ENCODE results near the gene DVL1.

DVL1 gene

GRCh38 chr1:1373815-1374588, 24.8 kb upstream of the DVL1 start:
- Histone ChIP-seq H3K9me2 (replicated peaks; ENCODE audit: control insufficient read depth, low read length) (no peaks in the 10 kb centered on the region), H3K27ac (ENCODE audit: low read depth, low read length) (no peak overlapping the region), H3K79me2 (ENCODE audit: control insufficient read depth, low read length) (peaks cover 41% of the 10 kb centered on the region), H3F3A (ENCODE audit: control insufficient read depth, insufficient read depth) (peaks cover 7% of the 10 kb centered on the region), H3K4me2 (ENCODE audit: low read length) (peak overlapping the region; percentile 86), H3K36me3 (ENCODE audit: control insufficient read depth, low read length) (peaks cover 46% of the 10 kb centered on the region), H3K27me3 (ENCODE audit: control insufficient read depth, low read length) (no peaks in the 10 kb centered on the region), H3K4me1 (ENCODE audit: control insufficient read depth, low read length) (peaks cover 35% of the 10 kb centered on the region), H3K9me3 (ENCODE audit: control insufficient read depth, insufficient read depth, low read length) (no peaks in the 10 kb centered on the region), H4K20me1 (ENCODE audit: control insufficient read depth, insufficient read depth, low read depth, low read length) (peaks cover 6% of the 10 kb centered on the region; the same call in 1 of the 2 replicates), H3K4me3 (ENCODE audit: low read length) (peak overlapping the region; percentile 98)
- TF ChIP-seq, protein P1, sequence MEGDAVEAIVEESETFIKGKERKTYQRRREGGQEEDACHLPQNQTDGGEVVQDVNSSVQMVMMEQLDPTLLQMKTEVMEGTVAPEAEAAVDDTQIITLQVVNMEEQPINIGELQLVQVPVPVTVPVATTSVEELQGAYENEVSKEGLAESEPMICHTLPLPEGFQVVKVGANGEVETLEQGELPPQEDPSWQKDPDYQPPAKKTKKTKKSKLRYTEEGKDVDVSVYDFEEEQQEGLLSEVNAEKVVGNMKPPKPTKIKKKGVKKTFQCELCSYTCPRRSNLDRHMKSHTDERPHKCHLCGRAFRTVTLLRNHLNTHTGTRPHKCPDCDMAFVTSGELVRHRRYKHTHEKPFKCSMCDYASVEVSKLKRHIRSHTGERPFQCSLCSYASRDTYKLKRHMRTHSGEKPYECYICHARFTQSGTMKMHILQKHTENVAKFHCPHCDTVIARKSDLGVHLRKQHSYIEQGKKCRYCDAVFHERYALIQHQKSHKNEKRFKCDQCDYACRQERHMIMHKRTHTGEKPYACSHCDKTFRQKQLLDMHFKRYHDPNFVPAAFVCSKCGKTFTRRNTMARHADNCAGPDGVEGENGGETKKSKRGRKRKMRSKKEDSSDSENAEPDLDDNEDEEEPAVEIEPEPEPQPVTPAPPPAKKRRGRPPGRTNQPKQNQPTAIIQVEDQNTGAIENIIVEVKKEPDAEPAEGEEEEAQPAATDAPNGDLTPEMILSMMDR (IDR thresholded peaks at IDR 0.05; ENCODE audit: low read depth, low read length, poor library complexity, severe bottlenecking) = no peak
- TF ChIP-seq EZH2phosphoT487 (IDR thresholded peaks at IDR 0.05; ENCODE audit: borderline replicate concordance, low read length) = no peak

GRCh38 chr1:1373051-1373814, 24.0 kb upstream of the DVL1 start:
- peaks cover 6% of the 10 kb centered on the region; the same call in 1 of the 2 replicates for H4K20me1 ChIP-seq (ENCODE audit: control insufficient read depth, insufficient read depth, low read depth, low read length)
- H3K36me3 ChIP-seq (ENCODE audit: control insufficient read depth, low read length) = peaks cover 46% of the 10 kb centered on the region
- peaks cover 9% of the 10 kb centered on the region for H3F3A ChIP-seq (ENCODE audit: control insufficient read depth, insufficient read depth)
- H3K9me3 ChIP-seq (ENCODE audit: control insufficient read depth, insufficient read depth, low read length) = no peaks in the 10 kb centered on the region
- peaks cover 35% of the 10 kb centered on the region for H3K4me1 ChIP-seq (ENCODE audit: control insufficient read depth, low read length)
- H3K27me3 ChIP-seq (ENCODE audit: control insufficient read depth, low read length) = no peaks in the 10 kb centered on the region
- H3K79me2 ChIP-seq (ENCODE audit: control insufficient read depth, low read length) = peaks cover 41% of the 10 kb centered on the region
- no peak overlapping the region for H3K27ac ChIP-seq (ENCODE audit: low read depth, low read length)
- H3K9me2 ChIP-seq (replicated peaks; ENCODE audit: control insufficient read depth, low read length) = no peaks in the 10 kb centered on the region
- TF ChIP-seq EZH2phosphoT487 (IDR thresholded peaks at IDR 0.05; ENCODE audit: borderline replicate concordance, low read length) = no peak
- TF ChIP-seq, protein P1 (IDR thresholded peaks at IDR 0.05; ENCODE audit: low read depth, low read length, poor library complexity, severe bottlenecking) = no peak
- peak overlapping the region; percentile 86 for H3K4me2 ChIP-seq (ENCODE audit: low read length)
- peak overlapping the region; percentile 98; the same call in 1 of the 2 replicates for H3K4me3 ChIP-seq (ENCODE audit: low read length)

GRCh38 chr1:1371746-1372711, 22.8 kb upstream of the DVL1 start:
- H3K9me3 ChIP-seq (ENCODE audit: control insufficient read depth, insufficient read depth, low read length) = peaks cover 4% of the 10 kb centered on the region
- H4K20me1 ChIP-seq (ENCODE audit: control insufficient read depth, insufficient read depth, low read depth, low read length) = peaks cover 6% of the 10 kb centered on the region; the same call in 1 of the 2 replicates
- H3K4me3 ChIP-seq (ENCODE audit: low read length) = peak overlapping the region; percentile 41
- H3K9me2 ChIP-seq (replicated peaks; ENCODE audit: control insufficient read depth, low read length) = no peaks in the 10 kb centered on the region
- peaks cover 10% of the 10 kb centered on the region for H3F3A ChIP-seq (ENCODE audit: control insufficient read depth, insufficient read depth)
- peaks cover 35% of the 10 kb centered on the region for H3K4me1 ChIP-seq (ENCODE audit: control insufficient read depth, low read length)
- H3K27me3 ChIP-seq (ENCODE audit: control insufficient read depth, low read length) = no peaks in the 10 kb centered on the region
- peak overlapping the region; percentile 66 for H3K4me2 ChIP-seq (ENCODE audit: low read length)
- TF ChIP-seq EZH2phosphoT487 (IDR thresholded peaks at IDR 0.05; ENCODE audit: borderline replicate concordance, low read length) = no peak
- TF ChIP-seq, protein P1 (IDR thresholded peaks at IDR 0.05; ENCODE audit: low read depth, low read length, poor library complexity, severe bottlenecking) = peak; percentile 98
- no peak overlapping the region for H3K27ac ChIP-seq (ENCODE audit: low read depth, low read length)
- peaks cover 41% of the 10 kb centered on the region for H3K79me2 ChIP-seq (ENCODE audit: control insufficient read depth, low read length)
- H3K36me3 ChIP-seq (ENCODE audit: control insufficient read depth, low read length) = peaks cover 46% of the 10 kb centered on the region
